Stomach smooth muscle (tissue), 2 donors: Measurements from ENCODE around the gene REELD1.

Experiments used
- H3K27ac ChIP-seq: one replicate; pipeline ENCODE4 v1.7.0; 2013; ENCODE audit warnings: mild to moderate bottlenecking, low read length, inconsistent platforms
- H3K27me3 ChIP-seq, 2 donors: one replicate each; pipeline ENCODE4 v1.7.0; 2013; ENCODE audit warnings: low read length in 2 of 2; ENCODE audit not compliant: insufficient read depth in 2 of 2, control insufficient read depth in 1 of 2
- H3K36me3 ChIP-seq, 2 donors: one replicate each; pipeline ENCODE4 v1.7.0; 2013; ENCODE audit warnings: low read length in 2 of 2; ENCODE audit not compliant: control insufficient read depth in 2 of 2, insufficient read depth in 2 of 2
- H3K4me1 ChIP-seq: one replicate; pipeline ENCODE4 v1.7.0; 2013; ENCODE audit warnings: low read length; ENCODE audit not compliant: control insufficient read depth, insufficient read depth
- H3K4me3 ChIP-seq, 2 donors: one replicate each; pipeline ENCODE4 v1.7.0; 2013; ENCODE audit warnings: low read length in 2 of 2
- H3K9ac ChIP-seq, 2 donors: one replicate each; pipeline ENCODE4 v1.7.0; 2013; ENCODE audit warnings: low read length in 2 of 2, mild to moderate bottlenecking in 1 of 2
- H3K9me3 ChIP-seq, 2 donors: one replicate each; pipeline ENCODE4 v1.7.0; 2013; ENCODE audit warnings: low read length in 2 of 2; ENCODE audit not compliant: control insufficient read depth in 2 of 2
- donor health status: healthy.
- donor health status: Pancreatic carcinoma.

REELD1 gene

GRCh38 chr4:146261041-146261440 is 46.7 kb downstream of the REELD1 start:
- H3K9me3 ChIP-seq, result no peaks in the 10 kb centered on the region
- H3K4me3 ChIP-seq, result no peak overlapping the region
- no peak overlapping the region for H3K9ac ChIP-seq
- no peaks in the 10 kb centered on the region for H3K4me1 ChIP-seq
- H3K27ac ChIP-seq, result no peak overlapping the region
- no peaks in the 10 kb centered on the region for H3K27me3 ChIP-seq
- peaks cover 0 to 7% of the 10 kb centered on the region in 2 donors for H3K36me3 ChIP-seq

GRCh38 chr4:146263793-146264192 is 49.5 kb downstream of the REELD1 start:
- Histone ChIP-seq H3K4me1 (no peaks in the 10 kb centered on the region), H3K27ac (no peak overlapping the region), H3K27me3 (no peaks in the 10 kb centered on the region), H3K4me3 (no peak overlapping the region), H3K36me3 (peaks cover 0 to 3% of the 10 kb centered on the region in 2 donors), H3K9ac (no peak overlapping the region), H3K9me3 (no peaks in the 10 kb centered on the region)

GRCh38 chr4:146265950-146266490 is 51.7 kb downstream of the REELD1 start:
- no peaks in the 10 kb centered on the region for H3K27me3 ChIP-seq
- H3K27ac ChIP-seq, result no peak overlapping the region
- no peak overlapping the region for H3K4me3 ChIP-seq
- H3K36me3 ChIP-seq, result peaks cover 0 to 3% of the 10 kb centered on the region in 2 donors
- H3K9ac ChIP-seq, result no peak overlapping the region
- H3K4me1 ChIP-seq, result no peaks in the 10 kb centered on the region
- no peaks in the 10 kb centered on the region for H3K9me3 ChIP-seq

- H3K9ac ChIP-seq, result no peak overlapping the region
- no peaks in the 10 kb centered on the region for H3K4me1 ChIP-seq
- H3K4me3 ChIP-seq, result no peak overlapping the region
- H3K27me3 ChIP-seq, result no peaks in the 10 kb centered on the region
- no peak overlapping the region for H3K27ac ChIP-seq
- H3K9me3 ChIP-seq, result no peaks in the 10 kb centered on the region
- peaks cover 0 to 1% of the 10 kb centered on the region in 2 donors for H3K36me3 ChIP-seq
Measured at GRCh38 chr4:146267826-146268225, 53.5 kb downstream of the REELD1 start.

- H3K4me1 ChIP-seq, result no peaks in the 10 kb centered on the region
Measured at GRCh38 chr4:146269228-146269653, 54.9 kb downstream of the REELD1 start.

GRCh38 chr4:146271466-146271865 is 57.1 kb downstream of the REELD1 start:
- Histone ChIP-seq H3K9me3 (no peaks in the 10 kb centered on the region), H3K4me1 (no peaks in the 10 kb centered on the region), H3K27me3 (no peaks in the 10 kb centered on the region), H3K36me3 (no peaks in the 10 kb centered on the region), H3K9ac (no peak overlapping the region), H3K4me3 (no peak overlapping the region), H3K27ac (no peak overlapping the region)

More at GRCh38 chr4:146269228-146269653, 54.9 kb downstream of the REELD1 start:
- Histone ChIP-seq H3K9me3 (no peaks in the 10 kb centered on the region), H3K9ac (no peak overlapping the region), H3K4me3 (no peak overlapping the region), H3K27me3 (no peaks in the 10 kb centered on the region), H3K27ac (no peak overlapping the region), H3K36me3 (no peaks in the 10 kb centered on the region)

GRCh38 chr4:146273204-146273901 is 59.0 kb downstream of the REELD1 start:
- Histone ChIP-seq H3K4me3 (no peak overlapping the region), H3K27ac (no peak overlapping the region), H3K27me3 (no peaks in the 10 kb centered on the region), H3K4me1 (no peaks in the 10 kb centered on the region), H3K9me3 (no peaks in the 10 kb centered on the region), H3K9ac (no peak overlapping the region), H3K36me3 (no peaks in the 10 kb centered on the region)

- Histone ChIP-seq H3K9ac (no peak overlapping the region), H3K27ac (no peak overlapping the region), H3K9me3 (no peaks in the 10 kb centered on the region), H3K4me3 (no peak overlapping the region), H3K27me3 (no peaks in the 10 kb centered on the region), H3K36me3 (no peaks in the 10 kb centered on the region), H3K4me1 (no peaks in the 10 kb centered on the region)
Measured at GRCh38 chr4:146274774-146275173, 60.4 kb downstream of the REELD1 start.

GRCh38 chr4:146275370-146275769 is 61.0 kb downstream of the REELD1 start:
- Histone ChIP-seq H3K27ac (no peak overlapping the region), H3K9ac (no peak overlapping the region)

GRCh38 chr4:146278986-146279385 is 64.6 kb downstream of the REELD1 start:
- Histone ChIP-seq H3K4me3 (no peak overlapping the region), H3K9me3 (no peaks in the 10 kb centered on the region), H3K27me3 (no peaks in the 10 kb centered on the region), H3K36me3 (no peaks in the 10 kb centered on the region), H3K27ac (no peak overlapping the region), H3K9ac (no peak overlapping the region), H3K4me1 (no peaks in the 10 kb centered on the region)

More at GRCh38 chr4:146275370-146275769, 61.0 kb downstream of the REELD1 start:
- no peaks in the 10 kb centered on the region for H3K27me3 ChIP-seq
- H3K4me1 ChIP-seq, result no peaks in the 10 kb centered on the region
- no peak overlapping the region for H3K4me3 ChIP-seq
- no peaks in the 10 kb centered on the region for H3K9me3 ChIP-seq
- no peaks in the 10 kb centered on the region for H3K36me3 ChIP-seq
